ENCODE measurements around the gene CAMK1D.

CAMK1D gene

DNA sequence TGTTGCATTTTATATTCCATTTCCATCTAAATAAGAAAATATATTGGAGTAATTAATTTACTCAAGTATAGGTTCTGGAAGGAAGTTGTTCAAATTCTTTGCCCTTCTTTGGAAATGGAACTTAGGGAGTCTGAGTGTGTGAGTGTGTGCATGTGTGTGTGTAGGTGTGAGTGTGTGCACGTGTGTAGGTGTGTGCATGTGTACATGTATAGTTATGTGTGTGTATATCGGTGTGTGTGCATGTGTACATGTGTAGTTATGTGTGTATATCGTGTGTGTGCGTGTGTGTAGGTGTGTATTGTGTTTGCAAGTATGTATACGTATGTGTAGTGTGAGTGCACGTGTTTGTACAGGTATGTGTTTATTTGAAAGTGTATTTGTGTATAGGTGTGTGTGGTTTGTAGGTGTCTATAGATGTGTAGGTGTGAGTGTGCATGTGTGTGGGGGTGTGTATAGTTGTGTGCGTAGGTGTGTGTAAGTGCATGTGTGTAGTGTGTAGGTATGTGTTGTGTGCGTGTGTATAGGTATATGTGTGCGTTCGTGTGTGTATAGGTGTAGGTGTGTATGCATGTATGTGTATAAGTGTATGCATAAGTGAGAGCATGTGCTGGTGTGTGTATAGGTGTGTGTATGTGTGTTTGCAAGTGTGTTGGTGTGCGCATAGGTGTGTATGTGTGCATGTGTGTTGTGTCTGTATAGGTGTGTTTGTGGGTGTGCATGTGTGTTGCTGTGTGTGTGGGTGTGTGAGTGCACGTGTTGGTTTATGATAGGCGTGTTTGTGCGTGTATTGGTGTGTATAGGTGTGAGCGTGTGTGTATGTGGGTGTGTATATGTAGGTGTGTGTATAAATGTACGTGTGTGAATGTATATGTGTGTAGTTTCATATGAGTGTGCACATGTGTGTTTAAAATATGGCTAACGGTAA, 266.2 kb downstream of the CAMK1D start:
- in situ Hi-C loops (cut with HindIII; ENCODE audit: low sequenced_read_pairs): no loop called here

GRCh38 chr10:12617191-12618175, 268.1 kb downstream of the CAMK1D start:
- in situ Hi-C loops (cut with HindIII; ENCODE audit: low sequenced_read_pairs): no loop called here

- in situ Hi-C loops (cut with HindIII; ENCODE audit: low sequenced_read_pairs): no loop called here
Measured at GRCh38 chr10:12622016-12622415, 272.7 kb downstream of the CAMK1D start.

DNA sequence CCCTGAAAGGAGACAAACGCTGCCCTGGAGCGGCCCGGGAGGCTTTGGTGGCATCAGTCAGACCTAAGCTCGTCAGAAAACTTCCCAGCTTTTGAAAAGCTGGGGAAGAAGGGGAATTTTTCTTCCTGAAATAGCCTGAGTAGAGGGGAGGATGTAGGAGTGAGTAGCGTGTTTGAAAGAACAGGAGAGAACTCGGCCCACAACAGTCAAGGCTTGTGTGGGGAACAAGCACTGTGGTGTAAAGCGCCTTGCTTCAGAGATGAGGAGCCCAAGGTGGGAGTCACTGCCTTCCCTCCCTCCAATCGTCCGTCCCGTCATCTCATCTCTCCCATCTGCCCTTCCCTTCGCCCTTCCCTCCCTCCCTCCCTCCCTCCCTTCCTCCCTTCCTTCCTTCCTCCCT, 273.3 kb downstream of the CAMK1D start:
- in situ Hi-C loops (cut with HindIII; ENCODE audit: low sequenced_read_pairs): no loop called here

DNA sequence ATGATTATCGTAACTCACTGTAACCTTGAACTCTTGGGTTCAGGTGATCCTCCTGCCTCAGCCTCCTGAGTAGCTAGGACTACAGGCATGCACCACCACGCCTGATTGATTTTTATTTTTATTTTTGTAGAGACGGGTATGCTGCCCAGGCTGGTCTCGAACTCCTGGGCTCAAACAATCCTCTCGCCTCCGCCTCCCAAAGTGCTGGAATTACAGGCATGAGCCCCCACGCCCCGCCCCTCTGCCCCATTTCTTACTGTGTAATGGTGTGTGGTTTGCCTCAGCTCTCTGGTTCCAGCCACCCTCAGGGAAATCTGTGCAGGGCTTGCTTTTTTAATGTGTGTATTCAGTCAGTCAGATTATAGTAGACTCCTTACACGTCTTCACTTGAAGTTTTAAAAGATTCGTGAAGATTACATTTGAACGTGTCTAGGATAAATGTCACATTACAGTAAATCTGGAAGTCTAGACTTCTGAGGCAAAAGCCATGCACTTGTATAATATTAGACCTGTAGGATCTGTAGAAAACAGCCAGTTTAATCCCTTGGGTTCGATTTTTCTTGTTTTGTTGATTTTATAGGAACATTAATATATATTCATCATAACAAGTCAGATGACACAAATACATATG, 276.2 kb downstream of the CAMK1D start:
- in situ Hi-C loops (cut with HindIII; ENCODE audit: low sequenced_read_pairs): no loop called here

GRCh38 chr10:12628153-12628552, 278.8 kb downstream of the CAMK1D start:
- in situ Hi-C loops (cut with HindIII; ENCODE audit: low sequenced_read_pairs): no loop called here

DNA sequence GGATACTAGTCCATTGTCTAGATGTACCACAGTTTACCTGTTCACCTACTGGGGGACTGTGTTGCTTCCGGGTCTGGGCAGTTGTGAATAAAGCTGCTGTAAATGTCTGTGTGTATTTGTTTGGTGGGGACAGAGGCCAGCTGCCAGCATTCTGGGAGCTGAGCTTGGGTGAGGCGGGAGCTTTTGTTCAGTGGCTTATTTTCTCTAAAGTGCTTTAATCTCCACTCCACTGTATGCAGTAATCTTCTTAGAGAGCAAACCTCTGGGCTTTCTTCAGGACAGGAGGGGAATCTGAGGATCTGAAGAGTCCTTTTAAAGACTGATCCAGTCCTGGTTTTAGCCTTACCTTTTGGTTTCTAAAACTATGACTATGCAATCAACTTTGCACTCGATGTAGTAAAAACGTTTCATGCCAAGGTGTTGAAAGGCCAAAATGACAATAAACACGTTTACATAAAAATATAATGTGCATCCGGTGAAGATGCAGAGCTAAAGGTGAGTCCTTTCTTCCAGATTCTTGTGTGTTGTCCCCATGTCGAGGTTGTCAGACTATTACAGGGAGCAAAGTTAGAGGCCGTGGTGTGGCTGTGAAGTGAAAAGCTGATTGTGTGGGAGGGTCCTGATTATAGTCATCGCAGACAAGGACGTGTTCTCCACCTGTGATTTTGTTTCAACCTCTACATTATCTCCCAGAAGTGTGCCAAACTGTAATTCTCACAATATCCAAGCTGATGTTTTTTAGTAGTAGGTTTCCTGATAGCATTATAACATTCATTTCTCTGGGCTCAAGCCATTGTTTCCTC, 279.8 kb downstream of the CAMK1D start:
- in situ Hi-C loops (cut with HindIII; ENCODE audit: low sequenced_read_pairs): no loop called here

DNA sequence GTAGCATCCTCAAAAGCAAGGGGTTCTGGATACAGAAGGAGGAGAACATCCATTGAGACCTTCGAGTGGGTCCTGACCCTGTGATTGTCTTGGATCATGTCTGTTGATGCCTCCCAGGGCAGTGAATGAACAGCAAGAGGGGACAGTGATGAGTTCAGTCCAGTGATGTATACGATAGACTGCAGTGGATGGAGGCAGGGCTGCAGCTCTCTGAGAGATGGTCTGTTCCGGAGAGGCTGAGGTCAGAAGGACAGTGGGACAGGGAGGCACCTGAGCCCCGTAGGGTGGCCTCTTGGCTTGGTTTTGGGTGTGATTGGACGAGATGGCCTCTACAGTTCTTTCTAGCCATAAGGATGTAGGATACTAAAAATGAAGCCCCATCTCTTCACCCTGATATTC, 280.4 kb downstream of the CAMK1D start:
- in situ Hi-C loops (cut with HindIII; ENCODE audit: low sequenced_read_pairs): no loop called here

DNA sequence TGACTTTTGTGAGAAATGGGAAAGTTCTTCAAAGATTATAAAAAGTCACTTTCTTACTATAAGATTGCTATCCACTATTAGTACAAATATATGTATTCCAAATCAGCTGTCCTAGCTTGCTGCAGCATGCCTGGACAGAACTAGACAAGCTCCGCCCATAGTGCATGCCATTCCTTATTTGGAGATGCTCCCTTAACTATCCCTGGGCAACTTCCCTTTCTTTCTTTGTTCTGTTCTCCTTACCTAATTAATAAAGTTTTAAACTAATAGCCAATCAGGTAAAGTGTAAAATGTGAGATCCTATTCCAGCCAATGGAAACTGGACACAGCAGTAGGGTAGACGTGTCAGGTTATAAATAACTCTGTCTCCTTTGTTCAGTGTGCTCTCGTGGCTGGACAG, 281.9 kb downstream of the CAMK1D start:
- in situ Hi-C loops (cut with HindIII; ENCODE audit: low sequenced_read_pairs): no loop called here

DNA sequence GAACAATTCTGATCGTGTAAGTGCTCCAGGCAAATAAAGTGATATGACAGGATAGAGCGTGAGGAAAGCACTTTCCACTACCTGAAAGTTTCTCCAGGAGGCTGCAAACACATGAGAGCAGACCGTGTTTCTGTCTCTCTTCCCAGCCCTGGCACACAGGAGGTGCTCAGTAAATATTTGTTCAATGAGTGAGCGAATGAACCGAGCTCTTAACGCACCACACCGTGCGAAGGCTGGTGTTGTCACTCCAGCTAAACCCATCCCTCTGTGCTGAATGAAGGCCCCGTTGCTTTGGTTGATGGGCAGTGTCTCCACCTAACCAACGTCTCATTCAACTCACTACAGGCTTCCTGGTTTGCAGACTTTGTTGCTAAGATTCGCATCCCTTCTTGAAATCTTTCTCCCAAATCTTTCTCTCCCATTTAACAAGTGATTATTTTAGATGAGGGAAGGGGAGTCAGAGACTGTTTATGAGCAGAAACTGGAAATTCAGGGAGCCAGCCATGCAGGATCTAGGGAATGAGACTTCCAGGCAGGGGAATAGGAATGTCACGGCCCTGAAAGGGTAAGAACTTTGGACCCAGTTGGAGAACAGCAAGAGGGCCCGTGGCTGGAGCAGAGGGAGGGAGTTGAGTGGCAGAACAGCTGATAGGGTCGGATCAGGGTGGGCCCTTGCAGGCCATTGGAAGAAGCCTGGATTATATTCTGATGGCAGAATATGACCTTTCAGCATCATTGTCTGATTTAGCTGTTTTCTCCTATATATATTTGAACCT, 282.6 kb downstream of the CAMK1D start:
- in situ Hi-C loops (cut with HindIII; ENCODE audit: low sequenced_read_pairs): no loop called here

DNA sequence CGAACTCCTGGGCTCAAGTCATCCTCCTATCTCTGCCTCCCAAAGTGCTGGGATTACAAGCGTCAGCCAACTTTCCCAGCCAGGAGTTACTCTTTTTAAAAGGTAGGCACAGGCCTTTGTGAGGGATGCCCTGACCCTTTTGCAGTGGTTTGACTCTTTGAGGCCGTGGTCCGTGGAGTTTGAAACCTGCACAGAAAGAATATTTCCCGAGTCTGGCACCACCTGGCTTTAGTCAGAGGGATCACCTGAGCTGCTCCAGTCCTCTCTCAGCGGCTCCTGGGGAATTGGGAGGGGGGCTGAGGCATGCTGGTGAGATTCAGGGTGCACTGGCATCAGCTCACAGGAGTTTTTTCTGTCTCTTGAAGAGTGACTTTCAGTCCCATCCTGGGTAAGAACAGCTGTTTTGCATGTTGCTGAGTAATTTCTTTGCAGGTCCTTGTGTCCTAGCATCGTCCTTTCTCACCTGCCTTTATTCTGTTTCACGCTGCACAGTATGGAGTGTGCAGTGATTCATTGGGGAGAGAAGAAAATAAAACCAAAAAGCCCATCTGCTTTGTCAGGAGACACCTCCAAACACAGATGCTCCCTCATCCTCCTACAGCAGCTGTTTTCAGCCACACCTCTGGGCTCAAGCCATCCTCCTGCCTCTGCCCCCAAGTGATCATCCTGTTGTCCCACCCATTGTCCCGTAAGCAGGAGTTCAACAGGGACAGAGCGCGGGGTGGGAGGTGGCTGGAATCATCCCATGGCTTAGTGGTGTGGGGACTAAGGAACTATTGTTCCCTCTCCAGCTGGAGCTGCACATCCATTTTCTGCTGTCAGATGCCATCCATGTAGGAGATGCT, 284.7 kb downstream of the CAMK1D start:
- in situ Hi-C loops (cut with HindIII; ENCODE audit: low sequenced_read_pairs): no loop called here

DNA sequence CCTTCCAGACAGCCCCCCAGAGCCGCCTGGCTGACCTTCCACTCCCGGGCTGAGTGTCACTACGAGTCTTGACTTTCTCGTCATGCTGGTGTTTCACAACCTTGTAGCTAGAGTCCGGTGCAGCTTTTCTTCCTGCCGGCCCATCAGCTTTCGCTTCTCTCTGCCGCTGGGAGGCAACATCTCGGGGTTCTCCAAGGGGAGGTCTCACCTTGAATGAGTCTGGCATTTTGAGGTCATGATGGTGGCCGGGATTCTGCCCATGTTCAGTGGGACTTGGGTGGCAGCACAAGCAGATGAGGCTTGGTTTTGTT, 285.2 kb downstream of the CAMK1D start:
- in situ Hi-C loops (cut with HindIII; ENCODE audit: low sequenced_read_pairs): no loop called here

GRCh38 chr10:12635127-12635541, 285.8 kb downstream of the CAMK1D start:
- in situ Hi-C loops (cut with HindIII; ENCODE audit: low sequenced_read_pairs): no loop called here

DNA sequence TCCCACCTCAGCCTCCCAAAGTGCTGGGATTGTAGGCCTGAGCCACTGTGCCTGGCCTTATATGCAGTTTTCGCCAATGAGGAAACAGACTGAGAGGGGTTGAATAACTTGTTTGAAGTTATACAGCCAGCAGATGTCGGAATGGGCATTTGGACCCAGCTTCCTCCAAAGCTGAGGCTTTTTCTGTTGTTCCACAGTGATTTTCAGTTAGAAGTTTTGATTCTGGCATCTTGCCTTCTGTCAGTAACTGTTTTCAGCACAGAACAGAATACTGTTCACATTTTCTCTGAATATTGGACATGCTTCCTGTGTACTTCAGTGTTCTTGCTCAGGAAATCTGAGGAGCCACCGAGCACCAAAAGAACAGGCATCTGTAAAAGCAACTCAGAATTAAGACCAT, 287.2 kb downstream of the CAMK1D start:
- in situ Hi-C loops (cut with HindIII; ENCODE audit: low sequenced_read_pairs): no loop called here

DNA sequence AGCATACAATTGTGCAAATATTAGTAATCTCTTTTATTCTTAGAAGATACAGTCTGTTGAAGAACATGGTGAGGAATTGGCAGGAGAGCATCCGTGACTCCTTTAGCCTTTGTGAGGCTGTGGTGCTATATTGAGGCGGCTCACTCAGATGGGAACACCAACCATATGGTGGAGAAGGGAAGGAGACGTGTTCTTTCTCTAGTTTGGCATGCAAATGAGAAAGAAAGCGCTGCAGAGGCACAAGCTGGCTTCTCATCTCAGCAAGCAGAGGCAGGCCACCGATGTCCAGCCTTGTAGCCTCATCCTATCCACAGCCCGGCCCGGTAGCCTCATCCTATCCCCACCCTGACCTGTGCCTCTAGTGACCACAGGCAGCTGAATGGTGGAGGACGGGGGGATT, 288.3 kb downstream of the CAMK1D start:
- in situ Hi-C loops (cut with HindIII; ENCODE audit: low sequenced_read_pairs): no loop called here

DNA sequence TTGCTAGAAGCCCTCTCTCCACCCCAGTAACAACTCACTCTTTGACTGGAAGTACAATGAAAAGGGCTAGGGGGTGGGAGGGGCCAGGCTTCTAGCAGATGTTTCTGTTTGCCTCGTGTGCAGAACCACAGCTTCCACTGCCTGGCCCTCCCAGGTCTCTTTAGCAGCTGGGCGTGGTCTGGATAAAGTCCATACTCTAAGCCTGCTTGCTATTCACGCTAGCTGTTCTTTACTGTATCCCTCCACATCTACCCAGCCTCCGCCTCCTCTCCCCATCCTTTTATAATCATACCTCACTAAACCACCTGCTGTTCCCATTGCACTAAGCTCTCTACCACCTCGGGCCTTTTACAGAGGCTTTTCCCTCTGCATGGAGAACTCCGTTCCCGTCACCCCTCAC, 288.8 kb downstream of the CAMK1D start:
- in situ Hi-C loops (cut with HindIII; ENCODE audit: low sequenced_read_pairs): no loop called here

DNA sequence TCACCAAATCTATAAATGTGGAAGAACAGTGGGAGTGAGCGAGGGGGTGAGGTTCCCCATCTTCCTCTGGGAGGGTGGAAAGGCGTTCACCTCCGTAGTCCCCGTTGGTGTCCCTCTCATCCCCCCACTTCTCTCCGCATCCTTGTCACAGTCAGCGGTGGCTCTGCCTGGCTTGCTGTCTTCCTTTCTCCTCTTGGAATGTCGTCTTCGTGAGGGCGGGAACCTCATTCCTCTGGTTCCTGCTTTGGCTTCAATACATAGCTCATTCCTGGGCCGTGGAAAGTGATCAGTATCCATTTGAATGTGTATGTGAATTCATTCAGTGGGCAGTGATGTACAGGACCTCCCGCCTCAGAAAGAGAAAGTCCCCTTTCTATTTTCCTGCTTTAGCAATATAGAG, 289.4 kb downstream of the CAMK1D start:
- in situ Hi-C loops (cut with HindIII; ENCODE audit: low sequenced_read_pairs): no loop called here

GRCh38 chr10:12639996-12640944, 290.9 kb downstream of the CAMK1D start:
- in situ Hi-C loops (cut with HindIII; ENCODE audit: low sequenced_read_pairs): no loop called here

All from DLD1 (cell line).